ENCODE data around the gene ISL1. TPM values are rescaled to one million over a fixed set of nuclear protein-coding genes. Genes with fewer than 3 reads are reported as not detected.

ISL1 gene
- not detected for total RNA-seq
- long read RNA-seq: 0 reads

DNA sequence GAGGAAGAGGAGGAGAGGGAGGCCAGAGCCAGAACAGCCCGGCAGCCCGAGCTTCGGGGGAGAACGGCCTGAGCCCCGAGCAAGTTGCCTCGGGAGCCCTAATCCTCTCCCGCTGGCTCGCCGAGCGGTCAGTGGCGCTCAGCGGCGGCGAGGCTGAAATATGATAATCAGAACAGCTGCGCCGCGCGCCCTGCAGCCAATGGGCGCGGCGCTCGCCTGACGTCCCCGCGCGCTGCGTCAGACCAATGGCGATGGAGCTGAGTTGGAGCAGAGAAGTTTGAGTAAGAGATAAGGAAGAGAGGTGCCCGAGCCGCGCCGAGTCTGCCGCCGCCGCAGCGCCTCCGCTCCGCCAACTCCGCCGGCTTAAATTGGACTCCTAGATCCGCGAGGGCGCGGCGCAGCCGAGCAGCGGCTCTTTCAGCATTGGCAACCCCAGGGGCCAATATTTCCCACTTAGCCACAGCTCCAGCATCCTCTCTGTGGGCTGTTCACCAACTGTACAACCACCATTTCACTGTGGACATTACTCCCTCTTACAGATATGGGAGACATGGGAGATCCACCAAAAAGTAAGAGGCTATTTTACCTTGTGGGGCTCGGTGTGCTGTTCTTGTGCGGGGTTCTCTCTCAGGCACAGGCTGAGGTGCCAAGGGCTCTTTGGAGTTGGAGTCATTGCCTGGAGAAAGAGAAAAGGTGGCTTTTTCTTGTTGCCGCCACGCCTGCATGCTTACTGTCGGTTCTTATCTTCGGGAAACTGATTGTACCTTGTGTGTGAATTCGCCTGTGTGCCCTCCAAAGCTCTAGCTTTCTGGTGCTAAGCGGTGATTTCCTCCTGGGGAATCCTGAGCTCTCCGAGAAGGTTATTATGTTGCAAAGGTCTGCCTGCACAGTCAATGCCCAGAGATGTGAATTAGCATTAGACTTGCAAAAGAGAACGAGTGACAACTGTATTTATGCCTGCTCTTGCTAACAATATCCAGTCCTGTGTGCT lies at the start of gene ISL1:
ISL1 (plus strand) TSS at position 318 of the 991 bp plus-strand sequence; CDS start at position 542, 224 bp downstream.
- intact Hi-C loops (cut with micrococcal nuclease): no loop called here
- ATAC-seq (peak; percentile 50), DNase-seq (peak; percentile 36)

- DNase-seq (no peak), ATAC-seq (no peak)
- intact Hi-C loops (cut with micrococcal nuclease): no loop called here
Measured at GRCh38 chr5:51336878-51337277, 46.4 kb upstream of the ISL1 start.

GRCh38 chr5:51345106-51345505 lies 38.1 kb upstream of the ISL1 start:
- intact Hi-C loops (cut with micrococcal nuclease): no loop called here
- ATAC-seq (no peak), DNase-seq (no peak)

DNA sequence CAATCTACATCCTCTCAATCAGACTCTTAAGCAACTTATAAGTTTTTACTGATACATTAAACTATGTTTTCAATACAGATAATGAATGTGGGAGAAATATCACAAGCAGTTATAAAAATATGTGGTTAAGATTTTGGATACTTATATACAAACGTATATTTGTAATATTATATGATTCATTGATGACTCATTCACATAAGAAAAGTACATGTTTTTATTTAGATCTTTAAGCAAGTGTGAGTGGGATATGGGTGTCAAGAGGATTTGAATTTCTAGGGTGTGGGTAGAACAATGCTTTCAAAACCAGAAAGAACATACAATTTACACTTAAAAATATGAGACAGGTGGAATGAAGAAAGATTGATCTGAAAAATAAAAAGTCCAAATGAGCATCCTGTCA lies 36.1 kb upstream of the ISL1 start:
- intact Hi-C loops (cut with micrococcal nuclease): no loop called here
- ATAC-seq (no peak), DNase-seq (no peak)

DNA sequence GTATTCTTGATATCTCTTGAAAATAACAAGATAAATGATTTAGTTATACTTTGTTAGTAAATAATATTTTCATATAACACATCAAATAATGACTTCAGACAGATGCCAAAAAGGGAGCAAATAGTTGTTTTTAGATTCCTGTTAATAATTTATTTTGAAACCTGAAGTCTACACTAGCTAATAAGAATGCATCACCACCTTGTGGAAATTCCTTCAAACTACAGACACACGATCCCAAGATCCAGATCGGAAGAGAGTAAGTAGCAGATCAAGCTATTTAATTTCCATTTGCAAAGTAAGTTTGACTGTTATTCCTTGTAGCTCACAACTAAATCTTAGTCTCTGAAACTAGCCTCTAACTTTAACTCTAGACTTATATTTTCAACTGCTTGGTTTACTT lies 35.5 kb upstream of the ISL1 start:
- no peak for DNase-seq
- ATAC-seq: no peak
- intact Hi-C loops (cut with micrococcal nuclease): no loop called here

DNA sequence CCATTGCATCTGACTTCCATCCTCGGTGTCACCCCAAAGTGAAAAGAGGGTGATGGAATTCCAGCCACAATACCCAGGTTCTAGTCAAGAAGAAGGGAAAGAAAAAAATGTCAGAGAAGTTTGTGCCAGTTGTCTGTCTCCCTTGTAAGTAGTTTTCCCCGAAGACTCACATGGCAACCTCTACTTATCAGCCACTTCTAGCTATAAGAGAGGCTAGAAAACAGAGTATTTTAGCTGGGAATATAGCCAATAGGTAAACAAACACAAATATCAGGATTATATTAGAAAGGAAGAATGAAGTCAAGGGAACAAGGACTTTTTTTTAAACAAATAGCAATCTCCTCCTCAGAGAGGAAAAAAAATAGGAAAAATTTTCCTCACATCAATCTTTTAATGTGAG lies 12.2 kb upstream of the ISL1 start:
- no peak for DNase-seq
- ATAC-seq: no peak
- intact Hi-C loops (cut with micrococcal nuclease): no loop called here

DNA sequence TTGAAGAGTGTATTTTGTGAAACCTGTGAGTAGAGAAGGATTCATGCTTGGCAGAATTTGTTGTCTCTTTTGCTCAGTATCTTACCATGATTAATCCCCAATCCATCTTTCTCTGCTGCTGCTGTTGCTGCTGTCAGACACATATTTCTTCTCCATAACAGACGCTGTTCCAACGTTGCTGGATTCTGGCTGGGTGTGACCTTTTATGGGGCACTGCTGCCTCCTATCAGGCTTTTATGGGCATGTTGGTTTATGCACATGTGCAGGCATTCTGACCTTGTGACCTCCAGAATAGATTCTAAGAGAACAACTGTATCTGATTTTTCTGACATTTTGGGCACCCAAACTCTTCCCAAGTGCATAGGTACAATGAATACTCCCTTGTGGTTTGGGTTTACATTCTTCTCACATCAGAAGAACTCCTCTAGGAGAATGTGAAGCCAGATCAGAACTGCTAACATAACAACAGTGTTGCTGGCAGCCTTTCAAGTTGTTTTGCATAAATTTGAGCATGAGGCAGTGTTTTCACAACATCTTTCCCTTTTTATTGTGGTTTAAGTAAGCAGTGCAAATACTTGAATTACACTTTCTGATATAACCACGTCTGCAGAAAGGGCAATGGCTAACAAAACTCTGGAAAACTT lies 9.2 kb upstream of the ISL1 start:
- DNase-seq (no peak), ATAC-seq (no peak)
- intact Hi-C loops (cut with micrococcal nuclease): no loop called here

- DNase-seq: no peak
- intact Hi-C loops (cut with micrococcal nuclease): no loop called here
- ATAC-seq: no peak
Measured at GRCh38 chr5:51375084-51375483, 8.2 kb upstream of the ISL1 start.

GRCh38 chr5:51376509-51376908 lies 6.7 kb upstream of the ISL1 start:
- intact Hi-C loops (cut with micrococcal nuclease): no loop called here
- ATAC-seq: no peak
- DNase-seq: no peak

- intact Hi-C loops (cut with micrococcal nuclease): no loop called here
- no peak for DNase-seq
- ATAC-seq: no peak
Measured at GRCh38 chr5:51377151-51378060, 5.8 kb upstream of the ISL1 start.

DNA sequence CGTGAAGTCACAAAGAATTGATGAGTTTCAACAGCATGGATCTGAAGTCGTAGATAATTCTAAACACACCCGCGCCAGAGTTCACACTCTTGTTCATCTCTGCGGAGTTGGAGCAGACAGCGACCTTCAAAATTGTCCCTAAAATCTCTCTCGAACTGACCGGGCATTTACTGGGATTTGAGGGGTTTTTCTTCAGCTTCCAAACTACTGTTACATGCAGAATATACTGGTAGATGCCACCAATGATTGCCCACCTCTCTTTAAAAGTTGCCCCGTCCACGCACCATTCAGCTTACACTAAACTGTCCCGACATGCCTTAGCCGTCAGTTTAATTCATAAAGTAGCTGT lies 5.2 kb upstream of the ISL1 start:
- ATAC-seq (no peak), DNase-seq (no peak)
- intact Hi-C loops (cut with micrococcal nuclease): no loop called here

- ATAC-seq (no peak), DNase-seq (no peak)
- intact Hi-C loops (cut with micrococcal nuclease): no loop called here
Measured at GRCh38 chr5:51378448-51379330, 4.6 kb upstream of the ISL1 start.

GRCh38 chr5:51379331-51379700 lies 3.9 kb upstream of the ISL1 start:
- DNase-seq (no peak), ATAC-seq (no peak)
- intact Hi-C loops (cut with micrococcal nuclease): no loop called here

- ATAC-seq: no peak
- no peak for DNase-seq
Measured at GRCh38 chr5:51380603-51381207, 2.5 kb upstream of the ISL1 start.

DNA sequence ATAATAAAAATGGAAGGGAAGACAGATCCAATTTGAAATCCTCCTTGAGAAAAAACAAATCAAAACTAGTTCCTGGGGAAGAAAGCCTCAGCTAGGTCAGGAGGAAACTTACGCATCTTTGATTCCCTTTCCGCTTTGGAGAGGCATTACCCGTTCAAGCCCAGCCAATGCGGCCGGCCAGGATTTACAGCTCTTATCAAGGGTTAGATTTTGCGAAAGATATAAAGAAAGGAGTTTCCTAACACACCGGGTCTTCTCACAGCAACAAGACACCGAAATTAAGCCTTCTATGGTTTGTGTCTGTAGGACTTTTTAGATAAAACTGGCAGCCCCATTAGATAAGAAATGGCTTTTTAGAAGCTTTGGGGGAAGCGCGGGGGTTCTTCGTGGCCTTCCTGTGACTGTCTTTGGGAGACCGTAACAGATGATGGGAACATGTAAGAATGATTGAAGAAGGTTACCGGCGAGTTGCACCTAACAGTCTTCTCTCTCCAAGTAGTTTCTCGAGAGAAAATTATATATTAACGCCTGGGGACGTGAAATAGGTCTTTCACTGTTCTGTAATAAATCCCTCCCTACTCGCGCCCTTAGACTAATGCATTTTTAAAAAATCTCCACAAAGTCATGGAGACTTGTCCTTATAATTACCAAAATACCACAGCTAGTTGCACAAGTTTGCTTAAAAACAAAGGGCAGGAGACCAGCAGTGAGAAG lies 1.3 kb upstream of the ISL1 start:
- DNase-seq (no peak), ATAC-seq (no peak)
- intact Hi-C loops (cut with micrococcal nuclease): no loop called here

More at GRCh38 chr5:51380603-51381207, 2.5 kb upstream of the ISL1 start:
- intact Hi-C loops (cut with micrococcal nuclease): no loop called here

- ATAC-seq: no peak
- intact Hi-C loops (cut with micrococcal nuclease): no loop called here
- no peak for DNase-seq
Measured at GRCh38 chr5:51382521-51383130, 622 bp upstream of the ISL1 start.

DNA sequence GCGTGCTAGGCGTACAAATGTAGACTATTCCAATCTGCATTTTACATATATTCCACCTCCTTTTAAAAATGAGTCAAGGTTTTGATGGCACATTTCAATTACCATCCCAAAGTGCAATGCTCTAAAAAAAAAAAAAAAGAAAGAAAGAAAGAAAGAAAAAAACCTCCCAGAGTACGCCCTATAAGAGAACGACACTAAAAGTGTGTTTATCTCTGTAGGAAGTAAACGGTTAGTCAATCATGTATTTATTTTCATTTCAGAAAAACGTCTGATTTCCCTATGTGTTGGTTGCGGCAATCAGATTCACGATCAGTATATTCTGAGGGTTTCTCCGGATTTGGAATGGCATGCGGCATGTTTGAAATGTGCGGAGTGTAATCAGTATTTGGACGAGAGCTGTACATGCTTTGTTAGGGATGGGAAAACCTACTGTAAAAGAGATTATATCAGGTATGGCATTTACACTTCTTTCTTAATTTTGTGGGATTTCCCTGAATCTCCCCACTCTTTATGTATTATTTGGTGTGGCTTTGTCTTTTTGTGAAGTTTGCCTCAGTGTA lies 1.1 kb downstream of the ISL1 start:
- intact Hi-C loops (cut with micrococcal nuclease): no loop called here
- no peak for ATAC-seq
- no peak for DNase-seq
